SK-N-MC (cell line): ENCODE data around the gene EEF1AKMT3.

Source experiments
- EZH2 ChIP-seq: fragments of 200-600 bp; sonication (generic); IDR thresholded peaks from one replicate; pipeline ENCODE4 v1.6.1; 2017; ENCODE audit warnings: antibody characterized with exemption
- FOXP2 ChIP-seq: optimal IDR thresholded peaks from 2 replicates; pipeline ENCODE3; 2011; ENCODE audit warnings: mild to moderate bottlenecking, moderate library complexity; ENCODE audit not compliant: insufficient read depth; ENCODE audit errors: extremely low read length, control extremely low read depth
- POLR2AphosphoS5 ChIP-seq: IDR thresholded peaks from 2 replicates; pipeline ENCODE4 v1.6.1; 2012; ENCODE audit warnings: mild to moderate bottlenecking, low read depth, low read length, borderline replicate concordance

DNA sequence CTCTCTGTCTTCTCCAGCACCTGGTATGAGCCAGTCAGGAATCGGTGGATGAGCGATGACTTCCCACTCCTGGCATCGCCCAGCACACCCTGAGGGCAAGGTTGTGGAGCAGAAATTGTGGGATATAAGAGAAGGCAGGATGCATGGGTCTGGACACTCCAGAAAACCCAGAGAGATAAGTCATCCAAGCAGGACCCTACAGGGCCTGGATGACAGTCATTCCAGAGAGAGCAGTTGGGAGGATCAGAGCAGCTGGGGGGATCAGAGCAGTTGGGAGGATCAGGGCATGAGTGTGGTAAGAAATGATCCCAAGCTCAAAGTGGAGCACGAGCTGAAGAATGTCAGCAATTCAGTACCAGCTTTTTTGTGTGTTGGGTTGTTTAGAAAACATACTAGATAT is 37.8 kb upstream of the EEF1AKMT3 start:
- TF ChIP-seq FOXP2 (no peak), POLR2AphosphoS5 (no peak), EZH2 (no peak)
